GM19193 (cell line): ENCODE data around the gene SURF1.

Experiments used
- POLR2A ChIP-seq: IDR thresholded peaks from 4 replicates; pipeline ENCODE4 v1.6.1; 2011; ENCODE audit not compliant: insufficient read depth, insufficient read length; ENCODE audit errors: extremely low read depth

SURF1 gene

GRCh38 chr9:133356391-133357091 is at the start of gene SURF1, which contains the start of gene SURF2:
TSS of gene SURF1 (minus strand) at chr9:133356487. CDS start at chr9:133356453, 34 bp downstream.
TSS of gene SURF2 (plus strand) at chr9:133356550. CDS start at chr9:133356593, 43 bp downstream.
- peak; percentile 85 for TF ChIP-seq POLR2A

- no peak for TF ChIP-seq POLR2A
Observed at GRCh38 chr9:133405508-133406438, 49.5 kb upstream of the SURF1 start.

- TF ChIP-seq POLR2A = no peak
Observed at GRCh38 chr9:133404454-133405002, 48.2 kb upstream of the SURF1 start.

GRCh38 chr9:133403766-133404453 is 47.6 kb upstream of the SURF1 start:
- TF ChIP-seq POLR2A = no peak

GRCh38 chr9:133402689-133403088 is 46.4 kb upstream of the SURF1 start:
- TF ChIP-seq POLR2A = no peak

GRCh38 chr9:133401588-133401987 is 45.3 kb upstream of the SURF1 start:
- TF ChIP-seq POLR2A = no peak

- TF ChIP-seq POLR2A = no peak
Observed at GRCh38 chr9:133400292-133400691, 44.0 kb upstream of the SURF1 start.

GRCh38 chr9:133397895-133398294 is 41.6 kb upstream of the SURF1 start:
- TF ChIP-seq POLR2A = no peak

- no peak for TF ChIP-seq POLR2A
Observed at GRCh38 chr9:133397370-133397769, 41.1 kb upstream of the SURF1 start.

- no peak for TF ChIP-seq POLR2A
Observed at GRCh38 chr9:133396952-133397351, 40.7 kb upstream of the SURF1 start.

- TF ChIP-seq POLR2A = no peak
Observed at GRCh38 chr9:133394687-133395271, 38.5 kb upstream of the SURF1 start.

GRCh38 chr9:133393399-133393798 is 37.1 kb upstream of the SURF1 start:
- TF ChIP-seq POLR2A = no peak

- no peak for TF ChIP-seq POLR2A
Observed at GRCh38 chr9:133390713-133391112, 34.4 kb upstream of the SURF1 start.

- TF ChIP-seq POLR2A = no peak
Observed at GRCh38 chr9:133389562-133389961, 33.3 kb upstream of the SURF1 start.
